Tongue (tissue), 2 donors: Measurements from ENCODE around the gene TUSC2. TPM values are rescaled to one million over a fixed set of nuclear protein-coding genes. Genes with fewer than 3 reads are reported as not detected.

Experiments
- DNase-seq: peaks from one replicate; pipeline ENCODE4 v3.0.0-alpha.2; 2015
- total RNA-seq: library from RNA; depleted of rRNA; stranded (reverse); fragments of >200 nt; gene quantifications from one replicate; pipeline ENCODE4 v1.2.3, GENCODE V29; 2014

Gene TUSC2
- 40.0 TPM for total RNA-seq

- peak; percentile 99 for DNase-seq
These were observed at the start of gene TUSC2 for GRCh38 chr3:50327943-50328691. TSS of gene TUSC2 (minus strand) at chr3:50328223. CDS start at chr3:50328099, 124 bp downstream.

- DNase-seq = no peak
These were observed 47.4 kb upstream of the TUSC2 start for GRCh38 chr3:50375258-50375931.

GRCh38 chr3:50374363-50375257 lies 46.6 kb upstream of the TUSC2 start:
- DNase-seq = no peak

- DNase-seq = peak; percentile 54
These were observed 45.4 kb upstream of the TUSC2 start for GRCh38 chr3:50373146-50374051.

- peak; percentile 51 for DNase-seq
These were observed 44.3 kb upstream of the TUSC2 start for GRCh38 chr3:50372349-50372748.

GRCh38 chr3:50371133-50371685 lies 43.2 kb upstream of the TUSC2 start:
- no peak for DNase-seq

GRCh38 chr3:50370594-50370993 lies 42.6 kb upstream of the TUSC2 start:
- peak; percentile 83 for DNase-seq

- DNase-seq = no peak
These were observed 41.1 kb upstream of the TUSC2 start for GRCh38 chr3:50369012-50369670.

GRCh38 chr3:50365842-50366220 lies 37.8 kb upstream of the TUSC2 start:
- no peak for DNase-seq

GRCh38 chr3:50365080-50365841 lies 37.2 kb upstream of the TUSC2 start:
- DNase-seq = peak; percentile 87

- DNase-seq = peak; percentile 22
These were observed 36.6 kb upstream of the TUSC2 start for GRCh38 chr3:50364573-50365079.

- DNase-seq = no peak
These were observed 31.7 kb upstream of the TUSC2 start for GRCh38 chr3:50359760-50360110.

GRCh38 chr3:50358911-50359759 lies 31.1 kb upstream of the TUSC2 start, which contains the start of gene TMEM115:
TSS of gene TMEM115 (minus strand) at chr3:50359521. CDS start at chr3:50359063, 458 bp downstream.
- peak; percentile 99 for DNase-seq

GRCh38 chr3:50358355-50358910 lies 30.4 kb upstream of the TUSC2 start:
- no peak for DNase-seq

- DNase-seq = no peak
These were observed 29.5 kb upstream of the TUSC2 start for GRCh38 chr3:50357481-50357880.

GRCh38 chr3:50356553-50356952 lies 28.5 kb upstream of the TUSC2 start:
- DNase-seq = no peak

GRCh38 chr3:50355829-50356552 lies 28.0 kb upstream of the TUSC2 start:
- DNase-seq = no peak

GRCh38 chr3:50354850-50355249 lies 26.8 kb upstream of the TUSC2 start:
- DNase-seq = no peak
